Esophagus muscularis mucosa (tissue), 3 donors: ENCODE results near the gene AMER1.

Source experiments
- CTCF ChIP-seq, 3 experiments: fragments of 200-600 bp in 2 of 3; fragments of 450-650 bp in 1 of 3; sonication (generic) in 2 of 3; IDR thresholded peaks; one replicate each; pipeline ENCODE4 v1.5.1; 2017 to 2019; ENCODE audit warnings: antibody characterized with exemption in 3 of 3, mild to moderate bottlenecking in 2 of 3, moderate library complexity in 1 of 3
- EP300 ChIP-seq: sonication (generic); formaldehyde crosslinking; IDR thresholded peaks from one replicate; pipeline ENCODE4 v1.6.1; 2017; ENCODE audit warnings: antibody characterized with exemption

- TF ChIP-seq CTCF (IDR thresholded peaks at IDR 0.05) (no peak), EP300 (no peak)
These were observed 52.7 kb downstream of the AMER1 start for GRCh38 chrX:64152857-64153256.
